ENCODE data around the gene SP3.

DNA sequence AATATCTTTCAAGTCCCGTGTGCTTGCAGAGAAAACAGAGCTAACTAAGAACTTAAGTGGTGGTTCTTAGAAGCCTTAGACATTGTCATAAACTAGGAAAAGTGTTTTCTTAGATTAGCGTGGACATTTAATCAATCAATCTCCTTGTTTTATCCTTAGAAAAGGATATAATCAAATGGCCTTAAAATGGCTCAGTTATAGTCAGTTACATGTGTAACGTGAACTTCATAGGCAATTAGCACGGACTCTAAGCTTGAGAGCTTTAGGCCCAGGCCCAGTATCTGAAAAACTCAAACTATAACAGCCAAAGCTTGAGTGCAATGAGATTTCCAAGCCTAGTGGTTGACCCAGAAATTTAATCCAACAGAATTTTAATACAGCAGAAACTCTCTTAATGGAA is 43.5 kb upstream of the SP3 start:
- TF ChIP-seq POLR2AphosphoS5 (IDR thresholded peaks at IDR 0.05; ENCODE audit: control insufficient read depth, insufficient read depth, low read depth, low read length): no peak
- TF ChIP-seq YBX1 (IDR thresholded peaks at IDR 0.05): no peak
- TF ChIP-seq, protein P1, sequence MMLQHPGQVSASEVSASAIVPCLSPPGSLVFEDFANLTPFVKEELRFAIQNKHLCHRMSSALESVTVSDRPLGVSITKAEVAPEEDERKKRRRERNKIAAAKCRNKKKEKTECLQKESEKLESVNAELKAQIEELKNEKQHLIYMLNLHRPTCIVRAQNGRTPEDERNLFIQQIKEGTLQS (IDR thresholded peaks at IDR 0.05): no peak
- TF ChIP-seq, protein P1 (CRISPR knock-in tag; conservative IDR thresholded peaks at IDR 0.05): no peak
- TF ChIP-seq, protein P2, sequence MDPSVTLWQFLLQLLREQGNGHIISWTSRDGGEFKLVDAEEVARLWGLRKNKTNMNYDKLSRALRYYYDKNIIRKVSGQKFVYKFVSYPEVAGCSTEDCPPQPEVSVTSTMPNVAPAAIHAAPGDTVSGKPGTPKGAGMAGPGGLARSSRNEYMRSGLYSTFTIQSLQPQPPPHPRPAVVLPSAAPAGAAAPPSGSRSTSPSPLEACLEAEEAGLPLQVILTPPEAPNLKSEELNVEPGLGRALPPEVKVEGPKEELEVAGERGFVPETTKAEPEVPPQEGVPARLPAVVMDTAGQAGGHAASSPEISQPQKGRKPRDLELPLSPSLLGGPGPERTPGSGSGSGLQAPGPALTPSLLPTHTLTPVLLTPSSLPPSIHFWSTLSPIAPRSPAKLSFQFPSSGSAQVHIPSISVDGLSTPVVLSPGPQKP (CRISPR knock-in tag; IDR thresholded peaks at IDR 0.05): no peak
- TF ChIP-seq EZH2 (IDR thresholded peaks at IDR 0.05; ENCODE audit: borderline replicate concordance, low read depth, low read length): no peak
- no peak for TF ChIP-seq POLR2A (conservative IDR thresholded peaks at IDR 0.05)
- no peak for TF ChIP-seq TCF7L2 (IDR thresholded peaks at IDR 0.05; ENCODE audit: low read depth, low read length)
- no peak for TF ChIP-seq SMARCA5 (IDR thresholded peaks at IDR 0.05)
- no peak for TF ChIP-seq TCFL5 (CRISPR knock-in tag; conservative IDR thresholded peaks at IDR 0.05)

All from K562 (cell line).